ENCODE results near the gene ARL16.

Gene ARL16

GRCh38 chr17:81712468-81713003 is 28.9 kb upstream of the ARL16 start:
- Histone ChIP-seq H3K36me3 (ENCODE audit: low read depth) (peaks cover 21% of the 10 kb centered on the region), H3K27me3 (ENCODE audit: insufficient read depth, poor library complexity, severe bottlenecking) (no peaks in the 10 kb centered on the region), H3K27ac (ENCODE audit: poor library complexity, severe bottlenecking) (peak overlapping the region; percentile 66), H3K4me3 (ENCODE audit: severe bottlenecking) (peak overlapping the region; percentile 87), H3K4me1 (ENCODE audit: insufficient read depth, poor library complexity, severe bottlenecking) (peaks cover 13% of the 10 kb centered on the region), H3K9me3 (ENCODE audit: severe bottlenecking) (no peaks in the 10 kb centered on the region)
- peak; percentile 44 for ATAC-seq (ENCODE audit: low read depth)
- DNase-seq (ENCODE audit: low spot score), result peak; percentile 75
- TF ChIP-seq, protein P1, sequence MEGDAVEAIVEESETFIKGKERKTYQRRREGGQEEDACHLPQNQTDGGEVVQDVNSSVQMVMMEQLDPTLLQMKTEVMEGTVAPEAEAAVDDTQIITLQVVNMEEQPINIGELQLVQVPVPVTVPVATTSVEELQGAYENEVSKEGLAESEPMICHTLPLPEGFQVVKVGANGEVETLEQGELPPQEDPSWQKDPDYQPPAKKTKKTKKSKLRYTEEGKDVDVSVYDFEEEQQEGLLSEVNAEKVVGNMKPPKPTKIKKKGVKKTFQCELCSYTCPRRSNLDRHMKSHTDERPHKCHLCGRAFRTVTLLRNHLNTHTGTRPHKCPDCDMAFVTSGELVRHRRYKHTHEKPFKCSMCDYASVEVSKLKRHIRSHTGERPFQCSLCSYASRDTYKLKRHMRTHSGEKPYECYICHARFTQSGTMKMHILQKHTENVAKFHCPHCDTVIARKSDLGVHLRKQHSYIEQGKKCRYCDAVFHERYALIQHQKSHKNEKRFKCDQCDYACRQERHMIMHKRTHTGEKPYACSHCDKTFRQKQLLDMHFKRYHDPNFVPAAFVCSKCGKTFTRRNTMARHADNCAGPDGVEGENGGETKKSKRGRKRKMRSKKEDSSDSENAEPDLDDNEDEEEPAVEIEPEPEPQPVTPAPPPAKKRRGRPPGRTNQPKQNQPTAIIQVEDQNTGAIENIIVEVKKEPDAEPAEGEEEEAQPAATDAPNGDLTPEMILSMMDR (IDR thresholded peaks at IDR 0.05; ENCODE audit: poor library complexity, severe bottlenecking), result peak; percentile 43

GRCh38 chr17:81711814-81712467 is 28.3 kb upstream of the ARL16 start, which contains the start of gene SLC25A10:
Gene SLC25A10, plus strand, starts transcription at chr17:81712284. Its CDS starts 143 bp downstream, at chr17:81712427.
- peak; percentile 71 for DNase-seq (ENCODE audit: low spot score)
- peaks cover 13% of the 10 kb centered on the region for H3K4me1 ChIP-seq (ENCODE audit: insufficient read depth, poor library complexity, severe bottlenecking)
- peak within 1 kb of the TSS; percentile 66 for H3K27ac ChIP-seq (ENCODE audit: poor library complexity, severe bottlenecking)
- TF ChIP-seq, protein P1 (IDR thresholded peaks at IDR 0.05; ENCODE audit: poor library complexity, severe bottlenecking), result no peak
- no peaks in the 10 kb centered on the region for H3K9me3 ChIP-seq (ENCODE audit: severe bottlenecking)
- no peaks in the 10 kb centered on the region for H3K27me3 ChIP-seq (ENCODE audit: insufficient read depth, poor library complexity, severe bottlenecking)
- H3K36me3 ChIP-seq (ENCODE audit: low read depth), result peaks cover 19% of the 10 kb centered on the region
- peak; percentile 70 for ATAC-seq (ENCODE audit: low read depth)
- H3K4me3 ChIP-seq (ENCODE audit: severe bottlenecking), result peak within 1 kb of the TSS; percentile 87

DNA sequence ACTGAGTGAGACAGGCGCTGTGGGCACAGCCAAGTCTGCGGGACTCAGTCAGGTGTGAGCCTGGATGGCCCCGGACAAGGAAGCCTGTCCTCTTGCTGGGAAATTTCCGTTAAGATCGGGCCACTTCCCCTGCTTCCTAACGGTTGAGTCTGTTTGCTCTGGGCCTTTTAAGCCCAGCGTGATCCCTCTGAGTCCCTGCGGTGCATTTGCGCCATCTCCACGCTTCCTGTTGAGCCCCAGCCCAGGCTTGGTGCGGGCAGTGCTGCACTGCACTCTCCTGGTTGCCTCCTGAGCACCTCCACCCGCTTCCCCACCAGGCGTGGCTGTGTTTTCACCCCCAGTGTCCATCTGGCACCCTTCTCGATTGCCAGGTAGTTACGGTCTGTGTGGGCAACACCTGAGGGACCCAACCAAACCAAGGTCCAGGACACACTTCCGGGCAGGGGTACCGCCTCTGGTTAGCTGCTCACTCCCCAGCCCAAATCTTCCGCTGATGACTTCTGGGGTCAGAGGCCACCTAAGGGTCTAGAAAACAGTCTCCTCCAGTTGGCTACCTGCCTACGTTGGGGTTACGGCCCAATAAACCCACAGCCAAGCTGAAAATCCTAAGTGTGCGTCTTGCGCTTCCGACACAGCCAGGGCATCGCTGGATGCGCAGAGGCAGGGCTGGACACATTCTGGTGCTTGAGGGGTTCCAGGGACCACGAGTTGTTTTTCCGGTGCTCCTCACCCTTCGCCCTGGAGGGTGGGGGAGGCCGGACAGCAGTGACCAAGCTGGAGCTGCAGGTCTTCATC is 27.1 kb upstream of the ARL16 start:
- DNase-seq (ENCODE audit: low spot score), result no peak
- H3K27ac ChIP-seq (ENCODE audit: poor library complexity, severe bottlenecking), result peak overlapping the region; percentile 66
- TF ChIP-seq, protein P1 (IDR thresholded peaks at IDR 0.05; ENCODE audit: poor library complexity, severe bottlenecking), result no peak
- peaks cover 29% of the 10 kb centered on the region for H3K36me3 ChIP-seq (ENCODE audit: low read depth)
- no peak overlapping the region for H3K4me3 ChIP-seq (ENCODE audit: severe bottlenecking)
- no peaks in the 10 kb centered on the region for H3K27me3 ChIP-seq (ENCODE audit: insufficient read depth, poor library complexity, severe bottlenecking)
- H3K4me1 ChIP-seq (ENCODE audit: insufficient read depth, poor library complexity, severe bottlenecking), result peaks cover 13% of the 10 kb centered on the region
- H3K9me3 ChIP-seq (ENCODE audit: severe bottlenecking), result no peaks in the 10 kb centered on the region
- ATAC-seq (ENCODE audit: low read depth), result no peak

DNA sequence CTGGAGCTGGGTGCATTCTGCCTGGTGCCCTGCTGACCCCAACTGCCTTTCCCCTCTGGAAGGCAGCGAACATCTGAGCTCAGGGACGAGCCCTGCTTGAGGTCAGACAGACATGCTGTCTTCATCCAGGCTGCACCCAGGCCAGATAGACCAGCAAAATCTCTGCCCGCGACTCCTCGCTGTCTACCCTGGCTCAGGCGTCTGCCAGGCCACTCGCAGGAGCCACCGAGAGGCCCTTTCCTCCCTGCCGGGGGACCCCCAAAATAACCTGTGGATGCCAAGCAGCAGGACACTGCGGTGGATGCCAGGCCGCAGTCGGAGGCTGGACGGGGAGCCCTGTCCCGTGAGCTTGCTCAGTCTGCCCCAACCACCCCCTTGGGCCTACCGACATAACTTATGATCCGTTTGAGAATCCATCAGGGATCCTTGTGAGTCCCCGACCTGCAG is 25.2 kb upstream of the ARL16 start:
- H3K27ac ChIP-seq (ENCODE audit: poor library complexity, severe bottlenecking), result no peak overlapping the region

More for the DNA sequence above, 25.2 kb upstream of the ARL16 start:
- peaks cover 11% of the 10 kb centered on the region for H3K4me1 ChIP-seq (ENCODE audit: insufficient read depth, poor library complexity, severe bottlenecking)
- DNase-seq (ENCODE audit: low spot score), result no peak
- ATAC-seq (ENCODE audit: low read depth), result no peak
- no peaks in the 10 kb centered on the region for H3K27me3 ChIP-seq (ENCODE audit: insufficient read depth, poor library complexity, severe bottlenecking)
- H3K4me3 ChIP-seq (ENCODE audit: severe bottlenecking), result no peak overlapping the region
- peaks cover 29% of the 10 kb centered on the region for H3K36me3 ChIP-seq (ENCODE audit: low read depth)
- H3K9me3 ChIP-seq (ENCODE audit: severe bottlenecking), result no peaks in the 10 kb centered on the region
- TF ChIP-seq, protein P1 (IDR thresholded peaks at IDR 0.05; ENCODE audit: poor library complexity, severe bottlenecking), result no peak
